ENCODE data around the gene FERD3L. TPM values are rescaled to one million over a fixed set of nuclear protein-coding genes. Genes with fewer than 3 reads are reported as not detected.

FERD3L gene
- total and polyA plus RNA-seq, 2 of the 8 experiments (the other 6 are each of a cell fraction or from before 2014, with no cell fraction given), result not detected

- TF ChIP-seq CHD7 (IDR thresholded peaks at IDR 0.05; ENCODE audit: insufficient replicate concordance, low read length), result peak; percentile 16
Observed at GRCh38 chr7:19121977-19122588, 23.1 kb downstream of the FERD3L start (continued).

Data from H1 (cell line).